Chondrocyte (in vitro differentiated cells): ENCODE measurements around the gene PMAIP1. TPM values are rescaled to one million over a fixed set of nuclear protein-coding genes. Genes with fewer than 3 reads are reported as not detected.

Source experiments
- DNase-seq: peaks from one replicate; pipeline ENCODE4 v3.0.0; 2021; ENCODE audit warnings: mixed read lengths, low spot score
- H3K27ac Mint-ChIP-seq: one replicate; pipeline ENCODE4 v1.8.0; 2021; ENCODE audit warnings: mild to moderate bottlenecking, moderate library complexity, mixed read lengths; ENCODE audit not compliant: unreplicated experiment
- H3K27me3 Mint-ChIP-seq: 2 replicates; pipeline ENCODE4 v1.8.0; 2021; ENCODE audit warnings: low read depth, mixed read lengths
- H3K36me3 Mint-ChIP-seq: 2 replicates; pipeline ENCODE4 v1.8.0; 2021; ENCODE audit warnings: low read depth, mixed read lengths
- H3K4me1 Mint-ChIP-seq: 2 replicates; pipeline ENCODE4 v1.8.0; 2021; ENCODE audit warnings: low read depth, mild to moderate bottlenecking, mixed read lengths
- H3K4me3 Mint-ChIP-seq: one replicate; pipeline ENCODE4 v1.8.0; 2021; ENCODE audit warnings: mild to moderate bottlenecking, moderate library complexity, mixed read lengths; ENCODE audit not compliant: unreplicated experiment
- H3K9me3 Mint-ChIP-seq: 2 replicates; pipeline ENCODE4 v1.8.0; 2021; ENCODE audit warnings: low read depth, mixed read lengths
- CTCF ChIP-seq: fragments of 200-600 bp; sonication (generic); IDR thresholded peaks from 2 replicates; pipeline ENCODE4 v1.5.0; 2021; ENCODE audit warnings: antibody characterized with exemption, mild to moderate bottlenecking, moderate library complexity
- total RNA-seq: library from RNA; stranded (reverse); gene quantifications from 3 replicates; pipeline ENCODE4 v1.2.1, GENCODE V29; 2021

PMAIP1 gene
- total RNA-seq, 1 donor from 2014 or later, result 8.0 TPM

- no peaks in the 10 kb centered on the region for H3K9me3 Mint-ChIP-seq
- H3K36me3 Mint-ChIP-seq, result no peaks in the 10 kb centered on the region
Observed at GRCh38 chr18:59929621-59930295, 30.0 kb downstream of the PMAIP1 start.

GRCh38 chr18:59932401-59932800, 32.6 kb downstream of the PMAIP1 start:
- H3K4me3 Mint-ChIP-seq, result no peak overlapping the region
- DNase-seq, result no peak
- H3K4me1 Mint-ChIP-seq, result no peaks in the 10 kb centered on the region
- no peak overlapping the region for H3K27ac Mint-ChIP-seq
- no peak for TF ChIP-seq CTCF
- H3K27me3 Mint-ChIP-seq, result peaks cover 8% of the 10 kb centered on the region
- no peaks in the 10 kb centered on the region for H3K36me3 Mint-ChIP-seq
- H3K9me3 Mint-ChIP-seq, result no peaks in the 10 kb centered on the region

More at GRCh38 chr18:59929621-59930295, 30.0 kb downstream of the PMAIP1 start:
- Mint-ChIP-seq H3K4me3 (no peak overlapping the region), H3K27ac (no peak overlapping the region), H3K27me3 (peaks cover 2% of the 10 kb centered on the region), H3K4me1 (no peaks in the 10 kb centered on the region)
- no peak for TF ChIP-seq CTCF
- DNase-seq, result no peak

- no peaks in the 10 kb centered on the region for H3K9me3 Mint-ChIP-seq
- no peak overlapping the region for H3K4me3 Mint-ChIP-seq
- TF ChIP-seq CTCF, result no peak
- peaks cover 1% of the 10 kb centered on the region for H3K36me3 Mint-ChIP-seq
- H3K27me3 Mint-ChIP-seq, result peaks cover 12% of the 10 kb centered on the region
- no peak for DNase-seq
- H3K4me1 Mint-ChIP-seq, result no peaks in the 10 kb centered on the region
- no peak overlapping the region for H3K27ac Mint-ChIP-seq
Observed at GRCh38 chr18:59938676-59939075, 38.9 kb downstream of the PMAIP1 start.

GRCh38 chr18:59939127-59939526, 39.3 kb downstream of the PMAIP1 start:
- Mint-ChIP-seq H3K27ac (no peak overlapping the region), H3K9me3 (no peaks in the 10 kb centered on the region), H3K4me3 (no peak overlapping the region), H3K36me3 (peaks cover 1% of the 10 kb centered on the region), H3K4me1 (no peaks in the 10 kb centered on the region), H3K27me3 (peaks cover 12% of the 10 kb centered on the region)
- no peak for TF ChIP-seq CTCF
- DNase-seq, result no peak

GRCh38 chr18:59940068-59940467, 40.3 kb downstream of the PMAIP1 start:
- Mint-ChIP-seq H3K4me3 (no peak overlapping the region), H3K27ac (no peak overlapping the region), H3K27me3 (peaks cover 7% of the 10 kb centered on the region), H3K4me1 (no peaks in the 10 kb centered on the region), H3K9me3 (no peaks in the 10 kb centered on the region), H3K36me3 (peaks cover 1% of the 10 kb centered on the region)
- TF ChIP-seq CTCF, result no peak
- no peak for DNase-seq
